ENCODE data around the gene SPATS2L.

- TF ChIP-seq CTCF (IDR thresholded peaks at IDR 0.05), result no peak
- TF ChIP-seq POLR2A (IDR thresholded peaks at IDR 0.05; ENCODE audit: low read depth), result no peak
Measured at GRCh38 chr2:200383380-200384110, 77.1 kb downstream of the SPATS2L start.

All from esophagus muscularis mucosa (tissue), 3 donors.